A549 (cell line): ENCODE results near the gene RASD2. TPM values are rescaled to one million over a fixed set of nuclear protein-coding genes. Genes with fewer than 3 reads are reported as not detected.

Experiments
- ATAC-seq, 2 experiments: fragments of 200-7000 bp in 1 of 2; fragments of >200 bp in 1 of 2; cut with Nextera tagmentation in 1 of 2; cut with Tn5 transposase in 1 of 2; 3 replicates each; pipeline versions ENCODE4 v1.8.0 to v1.9.1; 2018 to 2020; ENCODE audit warnings: mild to moderate bottlenecking in 1 of 2, moderate library complexity in 1 of 2
- CTCF ChIA-PET: fragments of 300-600 bp; sonication (Branson Sonifier 250); formaldehyde crosslinking; extraction: SDS; loops from one replicate; lab custom pipeline; 2021; ENCODE audit warnings: antibody characterized with exemption, inconsistent platforms; lab: Yijun Ruan, JAX
- POLR2A ChIA-PET: fragments of 350-600 bp; formaldehyde crosslinking; extraction: SDS; loops from one replicate; lab custom pipeline; 2021; ENCODE audit warnings: antibody characterized with exemption, inconsistent platforms; lab: Yijun Ruan, JAX
- DNase-seq, 2 experiments: peaks; one replicate each; pipeline versions ENCODE4 v3.0.0 to v3.0.0-alpha.2; 2011 to 2016; ENCODE audit warnings: low read depth in 1 of 2, low spot score in 1 of 2
- FAIRE-seq: peaks from 2 replicates; lab custom pipeline; 2011; peaks lifted over from hg19 to GRCh38; lab: Jason Lieb, UNC
- H3K27ac ChIP-seq, 2 experiments: fragments of >200 bp; sonication (Bioruptor Twin); formaldehyde crosslinking; 3 replicates each; pipeline ENCODE4 v1.5.1; 2016 to 2017
- H3K4me1 ChIP-seq: fragments of >200 bp; sonication (Bioruptor Twin); formaldehyde crosslinking; 3 replicates; pipeline ENCODE4 v1.6.1; 2016
- H3K4me2 ChIP-seq: fragments of >200 bp; sonication (Bioruptor Twin); formaldehyde crosslinking; 3 replicates; pipeline ENCODE4 v1.6.1; 2016
- H3K4me3 ChIP-seq: fragments of >200 bp; sonication (Bioruptor Twin); formaldehyde crosslinking; 3 replicates; pipeline ENCODE4 v1.5.1; 2016
- H3K9me3 ChIP-seq: fragments of >200 bp; sonication (Bioruptor Twin); formaldehyde crosslinking; 3 replicates; pipeline ENCODE4 v1.6.1; 2016
- BCL3 ChIP-seq: fragments of >200 bp; sonication (Bioruptor Twin); formaldehyde crosslinking; IDR thresholded peaks from 3 replicates; pipeline ENCODE4 v1.6.1; 2016
- CHD2 ChIP-seq: fragments of 150-350 bp; IDR thresholded peaks from 2 replicates; pipeline ENCODE4 v1.6.1; 2014; ENCODE audit warnings: low read length; ENCODE audit not compliant: partially characterized antibody
- CHD4 ChIP-seq: fragments of 200-600 bp; sonication (generic); IDR thresholded peaks from 2 replicates; pipeline ENCODE4 v1.6.1; 2016; ENCODE audit warnings: antibody characterized with exemption, mild to moderate bottlenecking, borderline replicate concordance
- EHF ChIP-seq: fragments of 250-450 bp; sonication (Bioruptor Pico); IDR thresholded peaks from 2 replicates; pipeline ENCODE4 v1.5.0; 2020; ENCODE audit warnings: mild to moderate bottlenecking
- ESRRA ChIP-seq: fragments of 150-350 bp; IDR thresholded peaks from 2 replicates; pipeline ENCODE4 v1.6.1; 2014; ENCODE audit warnings: mild to moderate bottlenecking, low read length, borderline replicate concordance
- FOSL2 ChIP-seq, 2 experiments: fragments of 450-650 bp in 1 of 2; fragments of >200 bp in 1 of 2; sonication (Bioruptor Twin) in 1 of 2; formaldehyde crosslinking; IDR thresholded peaks; 2 replicates each; pipeline versions ENCODE4 v1.5.0 to v1.6.1; 2016 to 2020; ENCODE audit warnings: mild to moderate bottlenecking in 1 of 2, moderate library complexity in 1 of 2
- HMGXB4 ChIP-seq: fragments of 250-450 bp; sonication (Bioruptor Pico); IDR thresholded peaks from 2 replicates; pipeline ENCODE4 v1.5.0; 2021; ENCODE audit warnings: mild to moderate bottlenecking, moderate library complexity, borderline replicate concordance
- HOXB5 ChIP-seq: fragments of 250-450 bp; sonication (Bioruptor Pico); IDR thresholded peaks from 2 replicates; pipeline ENCODE4 v1.5.0; 2020; ENCODE audit warnings: mild to moderate bottlenecking, moderate library complexity
- JUNB ChIP-seq: fragments of >200 bp; sonication (Bioruptor Twin); formaldehyde crosslinking; IDR thresholded peaks from 2 replicates; pipeline ENCODE4 v1.6.1; 2016
- KDM5A ChIP-seq: fragments of 200-600 bp; sonication (generic); IDR thresholded peaks from 2 replicates; pipeline ENCODE4 v1.6.1; 2016; ENCODE audit warnings: antibody characterized with exemption, mild to moderate bottlenecking
- MAFK ChIP-seq: fragments of 450-650 bp; IDR thresholded peaks from 2 replicates; pipeline ENCODE4 v1.6.1; 2014; ENCODE audit not compliant: partially characterized antibody
- MYC ChIP-seq: IDR thresholded peaks from 2 replicates; pipeline ENCODE4 v1.6.1; 2012; ENCODE audit warnings: mild to moderate bottlenecking, inconsistent platforms, low read length, improper control_type of control experiment, borderline replicate concordance
- POLR2A ChIP-seq: IDR thresholded peaks from 2 replicates; pipeline ENCODE4 v1.6.1; 2012; ENCODE audit warnings: mild to moderate bottlenecking, low read length
- TP53 ChIP-seq: fragments of 250-450 bp; sonication (Bioruptor Pico); IDR thresholded peaks from 2 replicates; pipeline ENCODE4 v1.5.0; 2021; ENCODE audit warnings: mild to moderate bottlenecking, moderate library complexity
- ZFP36 ChIP-seq: fragments of 450-650 bp; IDR thresholded peaks from 2 replicates; pipeline ENCODE4 v1.6.1; 2014; ENCODE audit warnings: borderline replicate concordance; ENCODE audit not compliant: partially characterized antibody
- ZSCAN20 ChIP-seq: fragments of 250-450 bp; sonication (Bioruptor Pico); IDR thresholded peaks from 2 replicates; pipeline ENCODE4 v1.8.0; 2022; ENCODE audit warnings: mild to moderate bottlenecking, moderate library complexity
- WGBS: methylation state at CpG from one replicate; pipeline ENCODE4 v1.1.6; 2017; ENCODE audit errors: missing lambda C conversion rate; 5-methylcytosine and 5-hydroxymethylcytosine counted together
- polyA plus RNA-seq, 4 experiments: library from polyadenylated mRNA; depleted of rRNA in 3 of 4; stranded (reverse); fragments of >200 nt; fragmentation: RNase III in 1 of 4; extraction: RNeasy Plus Mini Kit Qiagen cat#74134 plus additional on column Dnase treatment in 1 of 4; gene quantifications; 2 replicates in 3 of 4; 3 replicates in 1 of 4; pipeline ENCODE4 v1.2.3, GENCODE V29; 2011 to 2017
- TF ChIP-seq, protein P1 (sequence below): fragments of >200 bp; sonication (Bioruptor Twin); formaldehyde crosslinking; IDR thresholded peaks from 3 replicates; pipeline ENCODE4 v1.5.1; 2016
- TF ChIP-seq, protein P2 (sequence below): fragments of 150-350 bp; IDR thresholded peaks from 2 replicates; pipeline ENCODE4 v1.6.1; 2014; ENCODE audit warnings: low read depth, mild to moderate bottlenecking, low read length

RASD2 gene
- polyA plus RNA-seq, 2 of the 4 experiments (the other 2 are of a cell fraction) = 0.61 to 1.2 TPM

DNA sequence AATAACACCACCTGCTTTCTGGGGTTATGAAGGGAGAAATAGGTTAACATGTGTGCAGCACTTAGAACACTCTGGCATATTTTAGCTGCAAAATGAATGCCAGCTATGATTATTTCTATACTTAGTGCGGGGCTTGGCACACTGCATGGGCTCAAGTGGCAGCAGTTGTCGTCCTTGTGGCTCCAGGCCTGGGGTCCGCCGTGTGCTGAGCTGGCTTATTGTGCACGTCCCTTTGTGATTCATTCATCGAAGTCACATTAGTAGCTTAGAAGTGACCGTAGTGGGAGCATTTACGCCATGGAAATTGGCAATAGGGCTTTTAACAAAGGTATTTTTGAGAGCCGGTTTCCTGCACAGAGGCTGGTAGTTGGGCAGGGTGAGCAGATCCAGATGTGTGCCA, 4.2 kb downstream of the RASD2 start:
- Histone ChIP-seq H3K4me2 (no peak overlapping the region), H3K9me3 (no peaks in the 10 kb centered on the region), H3K4me1 (peaks cover under 1% of the 10 kb centered on the region), H3K27ac (no peak overlapping the region), H3K4me3 (no peak overlapping the region)
- ChIA-PET CTCF (interaction anchor here (0.6 to 1.6 kb wide), 4 partner anchors 16 to 114 kb away, joined by 3 to 4 read pairs (median 4); no protein-coding TSS in a partner anchor), POLR2A (no interaction called here)
- DNase-seq = no peak
- no peak for FAIRE-seq
- no peak for ATAC-seq
- WGBS = 72% methylated on average over 9 of the region's 9 CpGs
- TF ChIP-seq HOXB5 = no peak
- TF ChIP-seq ZFP36 = no peak
- TF ChIP-seq POLR2A = no peak
- TF ChIP-seq JUNB = no peak
- no peak for TF ChIP-seq FOSL2 (IDR thresholded peaks at IDR 0.05)
- TF ChIP-seq FOSL2 (CRISPR knock-in tag; IDR thresholded peaks at IDR 0.05) = no peak
- TF ChIP-seq BCL3 = no peak

DNA sequence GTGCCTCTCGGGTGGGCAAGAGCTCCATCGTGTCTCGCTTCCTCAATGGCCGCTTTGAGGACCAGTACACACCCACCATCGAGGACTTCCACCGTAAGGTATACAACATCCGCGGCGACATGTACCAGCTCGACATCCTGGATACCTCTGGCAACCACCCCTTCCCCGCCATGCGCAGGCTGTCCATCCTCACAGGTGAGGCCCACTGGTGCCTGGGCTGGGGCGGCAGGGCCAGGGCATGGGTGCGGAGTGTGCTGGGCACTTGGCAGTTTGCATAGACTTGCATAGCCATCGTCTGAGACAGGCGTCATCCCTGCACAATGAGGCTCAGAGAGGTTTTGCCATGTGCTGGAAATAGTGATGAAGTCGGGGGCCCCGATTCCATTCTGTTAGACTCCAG, 6.3 kb downstream of the RASD2 start:
- Histone ChIP-seq H3K4me3 (no peak overlapping the region), H3K4me2 (no peak overlapping the region), H3K4me1 (no peaks in the 10 kb centered on the region), H3K27ac (no peak overlapping the region), H3K9me3 (no peaks in the 10 kb centered on the region)
- no peak for TF ChIP-seq TP53 (CRISPR knock-in tag)
- no peak for TF ChIP-seq BCL3
- POLR2A ChIA-PET = no interaction called here
- ATAC-seq = no peak
- no peak for FAIRE-seq
- no peak for DNase-seq
- CTCF ChIA-PET = interaction anchor here (1.4 to 1.6 kb wide), 2 partner anchors 37 to 116 kb away, joined by 3 to 5 read pairs; no protein-coding TSS in a partner anchor
- 95% methylated on average over 12 of the region's 18 CpGs for WGBS

GRCh38 chr22:35547987-35548721, 7.5 kb downstream of the RASD2 start:
- ATAC-seq (peak in 1 of 2 experiments; percentile 63; a peak in 3 of 6 replicates), DNase-seq (no peak), FAIRE-seq (no peak)
- WGBS = 84% methylated on average over 10 of the region's 13 CpGs
- POLR2A ChIA-PET = no interaction called here
- Histone ChIP-seq H3K4me3 (no peak overlapping the region), H3K4me1 (no peaks in the 10 kb centered on the region), H3K27ac (no peak overlapping the region), H3K9me3 (no peaks in the 10 kb centered on the region), H3K4me2 (no peak overlapping the region)
- CTCF ChIA-PET = interaction anchor here (0.6 to 1.4 kb wide), 3 partner anchors 8 to 118 kb away, joined by 3 to 4 read pairs (median 3); no protein-coding TSS in a partner anchor
- TF ChIP-seq ZFP36 (no peak), MAFK (peak; percentile 73)
- TF ChIP-seq, protein P1, sequence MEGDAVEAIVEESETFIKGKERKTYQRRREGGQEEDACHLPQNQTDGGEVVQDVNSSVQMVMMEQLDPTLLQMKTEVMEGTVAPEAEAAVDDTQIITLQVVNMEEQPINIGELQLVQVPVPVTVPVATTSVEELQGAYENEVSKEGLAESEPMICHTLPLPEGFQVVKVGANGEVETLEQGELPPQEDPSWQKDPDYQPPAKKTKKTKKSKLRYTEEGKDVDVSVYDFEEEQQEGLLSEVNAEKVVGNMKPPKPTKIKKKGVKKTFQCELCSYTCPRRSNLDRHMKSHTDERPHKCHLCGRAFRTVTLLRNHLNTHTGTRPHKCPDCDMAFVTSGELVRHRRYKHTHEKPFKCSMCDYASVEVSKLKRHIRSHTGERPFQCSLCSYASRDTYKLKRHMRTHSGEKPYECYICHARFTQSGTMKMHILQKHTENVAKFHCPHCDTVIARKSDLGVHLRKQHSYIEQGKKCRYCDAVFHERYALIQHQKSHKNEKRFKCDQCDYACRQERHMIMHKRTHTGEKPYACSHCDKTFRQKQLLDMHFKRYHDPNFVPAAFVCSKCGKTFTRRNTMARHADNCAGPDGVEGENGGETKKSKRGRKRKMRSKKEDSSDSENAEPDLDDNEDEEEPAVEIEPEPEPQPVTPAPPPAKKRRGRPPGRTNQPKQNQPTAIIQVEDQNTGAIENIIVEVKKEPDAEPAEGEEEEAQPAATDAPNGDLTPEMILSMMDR = no peak

GRCh38 chr22:35548722-35549112, 8.1 kb downstream of the RASD2 start:
- Histone ChIP-seq H3K4me1 (no peaks in the 10 kb centered on the region), H3K4me2 (no peak overlapping the region), H3K27ac (no peak overlapping the region), H3K9me3 (no peaks in the 10 kb centered on the region), H3K4me3 (no peak overlapping the region)
- WGBS = 93% methylated on average over 8 of the region's 8 CpGs
- DNase-seq (no peak), ATAC-seq (no peak), FAIRE-seq (no peak)
- ChIA-PET CTCF (interaction anchor here (2.3 to 2.6 kb wide), 2 partner anchors 7 to 34 kb away, joined by 6 to 7 read pairs; no protein-coding TSS in a partner anchor), POLR2A (no interaction called here)
- TF ChIP-seq ESRRA (no peak), HMGXB4 (CRISPR knock-in tag) (no peak), EHF (no peak), CHD2 (no peak), ZSCAN20 (no peak), KDM5A (no peak), MYC (no peak), POLR2A (no peak), BCL3 (no peak), CHD4 (no peak)
- TF ChIP-seq, protein P2, sequence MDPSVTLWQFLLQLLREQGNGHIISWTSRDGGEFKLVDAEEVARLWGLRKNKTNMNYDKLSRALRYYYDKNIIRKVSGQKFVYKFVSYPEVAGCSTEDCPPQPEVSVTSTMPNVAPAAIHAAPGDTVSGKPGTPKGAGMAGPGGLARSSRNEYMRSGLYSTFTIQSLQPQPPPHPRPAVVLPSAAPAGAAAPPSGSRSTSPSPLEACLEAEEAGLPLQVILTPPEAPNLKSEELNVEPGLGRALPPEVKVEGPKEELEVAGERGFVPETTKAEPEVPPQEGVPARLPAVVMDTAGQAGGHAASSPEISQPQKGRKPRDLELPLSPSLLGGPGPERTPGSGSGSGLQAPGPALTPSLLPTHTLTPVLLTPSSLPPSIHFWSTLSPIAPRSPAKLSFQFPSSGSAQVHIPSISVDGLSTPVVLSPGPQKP = no peak
